GM20000 (cell line): ENCODE data around the gene UNC5C.

Experiments
- DNase-seq: peaks from one replicate; pipeline ENCODE4 v3.0.0; 2012; ENCODE audit warnings: low spot score
- CTCF ChIP-seq: IDR thresholded peaks from 2 replicates; pipeline ENCODE4 v1.5.1; 2012; ENCODE audit warnings: mild to moderate bottlenecking, control low read depth; ENCODE audit errors: extremely low read depth, missing control alignments

UNC5C gene

GRCh38 chr4:95409750-95410149 is 139.0 kb downstream of the UNC5C start:
- no peak for DNase-seq
- no peak for TF ChIP-seq CTCF

- DNase-seq: no peak
- TF ChIP-seq CTCF: no peak
These were observed 139.6 kb downstream of the UNC5C start for GRCh38 chr4:95409127-95409526.

- TF ChIP-seq CTCF: no peak
- DNase-seq: no peak
These were observed 146.5 kb downstream of the UNC5C start for GRCh38 chr4:95402299-95402698.

GRCh38 chr4:95398217-95398616 is 150.6 kb downstream of the UNC5C start:
- no peak for DNase-seq

GRCh38 chr4:95394752-95395306 is 153.9 kb downstream of the UNC5C start:
- DNase-seq: no peak
- TF ChIP-seq CTCF: no peak

More at GRCh38 chr4:95398217-95398616, 150.6 kb downstream of the UNC5C start:
- no peak for TF ChIP-seq CTCF

- no peak for TF ChIP-seq CTCF
- no peak for DNase-seq
These were observed 155.0 kb downstream of the UNC5C start for GRCh38 chr4:95393821-95394220.

GRCh38 chr4:95388911-95389310 is 159.9 kb downstream of the UNC5C start:
- TF ChIP-seq CTCF: no peak
- DNase-seq: no peak
